MM.1S (cell line): ENCODE data around the gene CELA2A.

ENCODE experiments used
- EZH2phosphoT487 ChIP-seq: fragments of 300-600 bp; sonication (generic); IDR thresholded peaks from 2 replicates; pipeline ENCODE4 v1.6.1; 2018; ENCODE audit warnings: antibody characterized with exemption, low read length
- TF ChIP-seq, protein P1 (sequence below): fragments of 300-600 bp; sonication (generic); IDR thresholded peaks from 2 replicates; pipeline ENCODE4 v1.5.1; 2016; ENCODE audit warnings: antibody characterized with exemption, low read length, mixed read lengths

DNA sequence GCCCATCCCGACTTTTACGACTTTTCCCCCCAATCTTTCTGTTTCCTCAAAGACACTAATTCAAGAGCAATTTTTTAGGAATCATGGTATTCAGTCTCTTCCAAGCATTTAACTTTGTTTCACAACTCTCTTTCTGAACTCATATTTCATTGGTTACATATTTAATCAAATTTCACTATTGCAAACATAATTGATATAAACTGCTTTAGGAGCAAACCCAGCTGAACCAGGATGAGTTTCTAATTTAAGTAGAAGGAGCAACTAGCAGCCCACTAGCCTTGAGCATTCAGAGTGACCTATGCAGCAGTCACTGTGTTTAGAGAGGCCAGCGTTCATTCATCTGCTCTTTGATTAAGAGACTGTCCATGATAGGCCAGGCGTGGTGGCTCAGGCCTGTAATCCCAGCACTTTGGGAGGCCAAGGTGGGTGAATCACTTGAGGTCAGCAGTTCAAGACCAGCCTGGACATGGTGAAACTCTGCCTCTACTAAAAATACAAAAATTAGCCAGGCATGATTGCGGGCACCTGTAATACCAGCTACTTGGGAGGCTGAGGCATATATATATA is 21.2 kb downstream of the CELA2A start:
- TF ChIP-seq, protein P1, sequence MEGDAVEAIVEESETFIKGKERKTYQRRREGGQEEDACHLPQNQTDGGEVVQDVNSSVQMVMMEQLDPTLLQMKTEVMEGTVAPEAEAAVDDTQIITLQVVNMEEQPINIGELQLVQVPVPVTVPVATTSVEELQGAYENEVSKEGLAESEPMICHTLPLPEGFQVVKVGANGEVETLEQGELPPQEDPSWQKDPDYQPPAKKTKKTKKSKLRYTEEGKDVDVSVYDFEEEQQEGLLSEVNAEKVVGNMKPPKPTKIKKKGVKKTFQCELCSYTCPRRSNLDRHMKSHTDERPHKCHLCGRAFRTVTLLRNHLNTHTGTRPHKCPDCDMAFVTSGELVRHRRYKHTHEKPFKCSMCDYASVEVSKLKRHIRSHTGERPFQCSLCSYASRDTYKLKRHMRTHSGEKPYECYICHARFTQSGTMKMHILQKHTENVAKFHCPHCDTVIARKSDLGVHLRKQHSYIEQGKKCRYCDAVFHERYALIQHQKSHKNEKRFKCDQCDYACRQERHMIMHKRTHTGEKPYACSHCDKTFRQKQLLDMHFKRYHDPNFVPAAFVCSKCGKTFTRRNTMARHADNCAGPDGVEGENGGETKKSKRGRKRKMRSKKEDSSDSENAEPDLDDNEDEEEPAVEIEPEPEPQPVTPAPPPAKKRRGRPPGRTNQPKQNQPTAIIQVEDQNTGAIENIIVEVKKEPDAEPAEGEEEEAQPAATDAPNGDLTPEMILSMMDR = no peak
- TF ChIP-seq EZH2phosphoT487 = no peak
